Gastrocnemius medialis (tissue), 4 donors: Measurements from ENCODE around the gene SLC12A7. TPM values are rescaled to one million over a fixed set of nuclear protein-coding genes. Genes with fewer than 3 reads are reported as not detected.
"Not testable (repeated sequence)": the region's sequence is repeated elsewhere in the genome, so short reads cannot be mapped to it uniquely, and the experiment has no call there.

Experiments
- ATAC-seq, 2 donors: fragments of 150-250 bp; one replicate each; pipeline ENCODE4 v1.9.1; 2016
- DNase-seq, 2 donors: peaks; one replicate each; pipeline ENCODE4 v3.0.0-alpha.2; 2019
- H3K27ac ChIP-seq, 4 donors: fragments of 200-600 bp; sonication (generic); 1 replicate in 1 of 4; 2 replicates in 3 of 4; pipeline ENCODE4 v1.5.1; 2016 to 2018; ENCODE audit warnings: mild to moderate bottlenecking in 2 of 4, moderate library complexity in 1 of 4
- H3K27me3 ChIP-seq, 3 donors: fragments of 200-600 bp; sonication (generic) in 2 of 3; 1 replicate in 1 of 3; 2 replicates in 2 of 3; pipeline versions ENCODE4 v1.5.1 to v1.6.0; 2016 to 2019; ENCODE audit warnings: mild to moderate bottlenecking in 1 of 3, moderate library complexity in 1 of 3
- H3K36me3 ChIP-seq, 2 donors: fragments of 200-600 bp; sonication (generic) in 1 of 2; one replicate each; pipeline ENCODE4 v1.5.1; 2017 to 2018
- H3K4me1 ChIP-seq, 2 donors: fragments of 200-600 bp; sonication (generic) in 1 of 2; one replicate each; pipeline ENCODE4 v1.5.1; 2016 to 2017; ENCODE audit warnings: mild to moderate bottlenecking in 2 of 2
- H3K4me3 ChIP-seq, 4 donors: fragments of 200-600 bp; sonication (generic) in 3 of 4; 1 replicate in 1 of 4; 2 replicates in 3 of 4; pipeline ENCODE4 v1.5.1; 2016 to 2019; ENCODE audit warnings: mild to moderate bottlenecking in 2 of 4
- H3K9me3 ChIP-seq, 3 donors: fragments of 200-600 bp; sonication (generic) in 2 of 3; 1 replicate in 1 of 3; 2 replicates in 2 of 3; pipeline ENCODE4 v1.5.1; 2016 to 2019
- POLR2A ChIP-seq, 2 donors: fragments of 450-650 bp; IDR thresholded peaks; one replicate each; pipeline ENCODE4 v1.6.1; 2017; ENCODE audit warnings: antibody characterized with exemption in 2 of 2, mild to moderate bottlenecking in 2 of 2, moderate library complexity in 2 of 2
- in situ Hi-C, 4 donors: fragments of 200-750 bp; cut with MboI; loops; one replicate each; pipeline versions ENCODE4 v1.15.0 to v1.8.0; 2017; ENCODE audit warnings: low sequenced_read_pairs in 4 of 4
- intact Hi-C: fragments of 100-400 bp; cut with DNase I; formaldehyde crosslinking; loops from one replicate; pipeline ENCODE4 v1.15.1; 2023; ENCODE audit warnings: low total_unique reads
- total RNA-seq, 4 donors: library from RNA; depleted of rRNA; stranded (reverse); fragments of >200 nt; gene quantifications; one replicate each; pipeline versions ENCODE4 v1.1.0 to v1.2.3, GENCODE V29; 2016
- TF ChIP-seq, protein P1 (sequence below), 5 experiments: fragments of 450-650 bp in 3 of 5; fragments of 200-600 bp in 2 of 5; sonication (generic) in 2 of 5; IDR thresholded peaks in 4 of 5; conservative IDR thresholded peaks in 1 of 5; 1 replicate in 4 of 5; 2 replicates in 1 of 5; pipeline ENCODE4 v1.5.1; 2016 to 2019; ENCODE audit warnings: antibody characterized with exemption in 5 of 5, mild to moderate bottlenecking in 3 of 5, moderate library complexity in 3 of 5

The SLC12A7 gene
- total RNA-seq, 4 donors from 2014 or later = 1.6 to 5.3 (median 3.5) TPM

GRCh38 chr5:1063661-1064382 is 48.0 kb downstream of the SLC12A7 start:
- H3K4me1 ChIP-seq = no peaks in the 10 kb centered on the region
- H3K4me3 ChIP-seq = no peak overlapping the region
- H3K36me3 ChIP-seq = no peaks in the 10 kb centered on the region
- intact Hi-C loops = no loop called here
- DNase-seq (no peak), ATAC-seq (no peak)
- no peak overlapping the region for H3K27ac ChIP-seq
- TF ChIP-seq POLR2A (IDR thresholded peaks at IDR 0.05) = no peak
- TF ChIP-seq, protein P1, sequence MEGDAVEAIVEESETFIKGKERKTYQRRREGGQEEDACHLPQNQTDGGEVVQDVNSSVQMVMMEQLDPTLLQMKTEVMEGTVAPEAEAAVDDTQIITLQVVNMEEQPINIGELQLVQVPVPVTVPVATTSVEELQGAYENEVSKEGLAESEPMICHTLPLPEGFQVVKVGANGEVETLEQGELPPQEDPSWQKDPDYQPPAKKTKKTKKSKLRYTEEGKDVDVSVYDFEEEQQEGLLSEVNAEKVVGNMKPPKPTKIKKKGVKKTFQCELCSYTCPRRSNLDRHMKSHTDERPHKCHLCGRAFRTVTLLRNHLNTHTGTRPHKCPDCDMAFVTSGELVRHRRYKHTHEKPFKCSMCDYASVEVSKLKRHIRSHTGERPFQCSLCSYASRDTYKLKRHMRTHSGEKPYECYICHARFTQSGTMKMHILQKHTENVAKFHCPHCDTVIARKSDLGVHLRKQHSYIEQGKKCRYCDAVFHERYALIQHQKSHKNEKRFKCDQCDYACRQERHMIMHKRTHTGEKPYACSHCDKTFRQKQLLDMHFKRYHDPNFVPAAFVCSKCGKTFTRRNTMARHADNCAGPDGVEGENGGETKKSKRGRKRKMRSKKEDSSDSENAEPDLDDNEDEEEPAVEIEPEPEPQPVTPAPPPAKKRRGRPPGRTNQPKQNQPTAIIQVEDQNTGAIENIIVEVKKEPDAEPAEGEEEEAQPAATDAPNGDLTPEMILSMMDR (IDR thresholded peaks at IDR 0.05 in 4 of 5, conservative IDR thresholded peaks at IDR 0.05 in 1 of 5) = no peak
- in situ Hi-C loops = no loop called here
- H3K9me3 ChIP-seq = no peaks in the 10 kb centered on the region
- H3K27me3 ChIP-seq = no peaks in the 10 kb centered on the region

- Histone ChIP-seq H3K4me1 (no peaks in the 10 kb centered on the region), H3K27ac (no peak overlapping the region), H3K4me3 (no peak overlapping the region), H3K36me3 (no peaks in the 10 kb centered on the region), H3K27me3 (no peaks in the 10 kb centered on the region), H3K9me3 (no peaks in the 10 kb centered on the region)
- DNase-seq (no peak), ATAC-seq (no peak)
- no peak for TF ChIP-seq POLR2A (IDR thresholded peaks at IDR 0.05)
- TF ChIP-seq, protein P1 (IDR thresholded peaks at IDR 0.05 in 4 of 5, conservative IDR thresholded peaks at IDR 0.05 in 1 of 5) = no peak
- in situ Hi-C loops = no loop called here
- intact Hi-C loops = no loop called here
These were observed 48.9 kb downstream of the SLC12A7 start for GRCh38 chr5:1062761-1063568.

DNA sequence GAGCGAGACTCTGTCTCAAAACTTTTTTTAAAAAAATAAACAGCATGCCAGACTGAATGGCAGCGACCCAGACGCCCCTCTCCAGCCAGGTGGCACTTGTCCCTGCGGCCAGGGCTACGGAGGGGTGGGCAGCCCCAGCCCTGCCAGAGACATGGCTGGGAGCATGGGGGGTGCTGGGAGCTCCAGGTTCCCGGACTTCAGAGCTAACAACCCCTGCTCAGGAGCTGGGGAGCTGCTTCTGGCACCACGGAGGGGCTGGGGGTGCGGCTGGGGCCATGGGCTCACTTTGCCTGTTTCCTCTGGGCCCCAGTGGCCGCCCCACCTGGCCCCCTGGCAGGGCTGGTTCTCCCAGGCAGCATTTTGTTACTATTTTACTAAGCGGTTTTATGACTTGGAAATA is 49.9 kb downstream of the SLC12A7 start:
- DNase-seq (no peak), ATAC-seq (no peak)
- no peaks in the 10 kb centered on the region for H3K36me3 ChIP-seq
- intact Hi-C loops (no loop called here), in situ Hi-C loops (no loop called here)
- no peaks in the 10 kb centered on the region for H3K4me1 ChIP-seq
- H3K27me3 ChIP-seq = no peaks in the 10 kb centered on the region
- H3K4me3 ChIP-seq = no peak overlapping the region
- no peak overlapping the region for H3K27ac ChIP-seq
- TF ChIP-seq, protein P1 (IDR thresholded peaks at IDR 0.05 in 4 of 5, conservative IDR thresholded peaks at IDR 0.05 in 1 of 5) = no peak
- no peak for TF ChIP-seq POLR2A (IDR thresholded peaks at IDR 0.05)
- no peaks in the 10 kb centered on the region for H3K9me3 ChIP-seq

DNA sequence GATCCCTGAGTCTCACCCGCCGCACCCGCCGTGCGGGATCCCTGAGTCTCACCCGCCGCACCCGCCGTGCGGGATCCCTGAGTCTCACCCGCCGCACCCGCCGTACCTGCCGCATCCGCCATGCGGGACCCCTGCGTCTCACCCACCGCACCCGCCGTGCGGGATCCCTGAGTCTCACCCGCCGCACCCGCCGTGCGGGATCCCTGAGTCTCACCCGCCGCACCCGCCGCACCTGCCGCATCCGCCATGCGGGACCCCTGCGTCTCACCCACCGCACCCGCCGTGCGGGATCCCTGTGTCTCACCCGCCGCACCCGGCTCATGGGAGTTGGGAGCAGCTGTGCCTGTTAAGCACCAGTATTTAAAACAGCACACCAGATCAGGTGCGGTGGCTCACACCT is 50.6 kb downstream of the SLC12A7 start:
- H3K9me3 ChIP-seq, H3K27ac ChIP-seq, in situ Hi-C loops, H3K27me3 ChIP-seq, DNase-seq, H3K36me3 ChIP-seq, H3K4me1 ChIP-seq, intact Hi-C loops, ATAC-seq, H3K4me3 ChIP-seq: not testable (repeated sequence)

GRCh38 chr5:1060535-1060981 is 51.3 kb downstream of the SLC12A7 start:
- no peaks in the 10 kb centered on the region for H3K36me3 ChIP-seq
- ATAC-seq = no peak
- no peaks in the 10 kb centered on the region for H3K4me1 ChIP-seq
- intact Hi-C loops (no loop called here), in situ Hi-C loops (no loop called here)
- H3K4me3 ChIP-seq = no peak overlapping the region
- no peak for TF ChIP-seq POLR2A (IDR thresholded peaks at IDR 0.05)
- TF ChIP-seq, protein P1 (IDR thresholded peaks at IDR 0.05 in 4 of 5, conservative IDR thresholded peaks at IDR 0.05 in 1 of 5) = no peak
- DNase-seq = no peak
- no peak overlapping the region for H3K27ac ChIP-seq
- no peaks in the 10 kb centered on the region for H3K27me3 ChIP-seq
- H3K9me3 ChIP-seq = no peaks in the 10 kb centered on the region
